HCT116 (cell line): Measurements from ENCODE around the gene ING3.

Experiments
- EGR1 ChIP-seq: IDR thresholded peaks from 2 replicates; pipeline ENCODE4 v1.6.1; 2012; ENCODE audit warnings: low read depth
- EZH2 ChIP-seq: fragments of 200-600 bp; sonication (generic); IDR thresholded peaks from 2 replicates; pipeline ENCODE4 v1.6.1; 2017; ENCODE audit warnings: antibody characterized with exemption, mixed run types
- EZH2phosphoT487 ChIP-seq: fragments of 200-600 bp; IDR thresholded peaks from 2 replicates; pipeline ENCODE4 v1.6.1; 2018; ENCODE audit warnings: antibody characterized with exemption, borderline replicate concordance
- JUND ChIP-seq: IDR thresholded peaks from 2 replicates; pipeline ENCODE4 v1.6.1; 2012
- POLR2A ChIP-seq: IDR thresholded peaks from 2 replicates; pipeline ENCODE4 v1.7.0; 2011; ENCODE audit warnings: borderline replicate concordance; ENCODE audit not compliant: insufficient read depth, insufficient read length; ENCODE audit errors: extremely low read depth
- POLR2AphosphoS5 ChIP-seq: IDR thresholded peaks from 2 replicates; pipeline ENCODE4 v1.6.1; 2011; ENCODE audit warnings: mild to moderate bottlenecking, low read depth, low read length, moderate library complexity
- RAD21 ChIP-seq: IDR thresholded peaks from 2 replicates; pipeline ENCODE4 v1.6.1; 2012; ENCODE audit warnings: low read depth, mild to moderate bottlenecking
- SIN3A ChIP-seq: IDR thresholded peaks from 2 replicates; pipeline ENCODE4 v1.6.1; 2012; ENCODE audit warnings: low read depth
- SP1 ChIP-seq: IDR thresholded peaks from 2 replicates; pipeline ENCODE4 v1.6.1; 2012; ENCODE audit warnings: low read depth
- TCF7L2 ChIP-seq: IDR thresholded peaks from 2 replicates; pipeline ENCODE4 v1.7.0; 2011; ENCODE audit warnings: borderline replicate concordance, inconsistent platforms; ENCODE audit not compliant: insufficient read depth, insufficient read length; ENCODE audit errors: extremely low read depth
- TF ChIP-seq, protein P1 (sequence below), 3 experiments: fragments of 200-600 bp in 1 of 3; sonication (generic) in 1 of 3; IDR thresholded peaks in 2 of 3; conservative IDR thresholded peaks in 1 of 3; 2 replicates each; pipeline ENCODE4 v1.5.1; 2012 to 2017; ENCODE audit warnings: low read depth in 2 of 3, low read length in 2 of 3, antibody characterized with exemption in 1 of 3, borderline replicate concordance in 1 of 3, control low read depth in 1 of 3, mild to moderate bottlenecking in 1 of 3, mixed read lengths in 1 of 3, mixed run types in 1 of 3, moderate library complexity in 1 of 3; ENCODE audit not compliant: insufficient read depth in 1 of 3
- TF ChIP-seq, protein P2 (sequence below): IDR thresholded peaks from 2 replicates; pipeline ENCODE4 v1.6.1; 2011; ENCODE audit warnings: mild to moderate bottlenecking, low read length, moderate library complexity; ENCODE audit not compliant: insufficient replicate concordance; ENCODE audit errors: extremely low read depth

DNA sequence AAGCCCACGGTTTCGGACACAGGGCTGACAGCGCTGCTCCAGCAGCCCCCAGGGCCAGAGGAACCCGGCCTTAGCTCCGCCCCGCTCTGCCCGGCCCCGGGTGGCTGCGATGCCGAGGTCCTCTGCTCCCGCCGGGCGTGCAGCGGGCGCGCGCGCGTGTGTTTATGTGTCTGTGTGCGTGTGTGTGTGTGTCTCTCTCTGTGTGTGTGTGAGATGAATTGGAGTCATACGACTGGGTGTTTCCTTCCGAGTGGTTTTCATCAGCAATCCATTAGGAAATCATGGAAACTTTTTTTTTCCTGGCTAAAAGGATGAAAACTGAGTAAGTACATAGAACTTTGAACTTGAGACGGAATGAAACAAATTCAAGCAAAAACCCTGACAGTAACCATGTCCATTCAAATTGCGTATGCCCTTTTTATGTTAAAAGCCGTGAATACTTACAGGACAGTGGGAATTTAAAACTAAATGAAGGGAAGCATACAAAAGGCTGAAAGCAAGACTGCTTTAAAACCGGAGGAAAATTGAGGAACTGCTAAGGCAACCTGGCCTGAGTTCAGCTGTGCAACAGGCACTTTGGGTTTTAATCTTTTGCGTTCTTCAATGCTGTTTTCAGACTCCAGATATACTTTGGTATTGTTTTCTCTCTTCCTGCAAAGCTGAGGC is 38.1 kb downstream of the ING3 start, which contains the start of gene CPED1:
- TF ChIP-seq, protein P1, sequence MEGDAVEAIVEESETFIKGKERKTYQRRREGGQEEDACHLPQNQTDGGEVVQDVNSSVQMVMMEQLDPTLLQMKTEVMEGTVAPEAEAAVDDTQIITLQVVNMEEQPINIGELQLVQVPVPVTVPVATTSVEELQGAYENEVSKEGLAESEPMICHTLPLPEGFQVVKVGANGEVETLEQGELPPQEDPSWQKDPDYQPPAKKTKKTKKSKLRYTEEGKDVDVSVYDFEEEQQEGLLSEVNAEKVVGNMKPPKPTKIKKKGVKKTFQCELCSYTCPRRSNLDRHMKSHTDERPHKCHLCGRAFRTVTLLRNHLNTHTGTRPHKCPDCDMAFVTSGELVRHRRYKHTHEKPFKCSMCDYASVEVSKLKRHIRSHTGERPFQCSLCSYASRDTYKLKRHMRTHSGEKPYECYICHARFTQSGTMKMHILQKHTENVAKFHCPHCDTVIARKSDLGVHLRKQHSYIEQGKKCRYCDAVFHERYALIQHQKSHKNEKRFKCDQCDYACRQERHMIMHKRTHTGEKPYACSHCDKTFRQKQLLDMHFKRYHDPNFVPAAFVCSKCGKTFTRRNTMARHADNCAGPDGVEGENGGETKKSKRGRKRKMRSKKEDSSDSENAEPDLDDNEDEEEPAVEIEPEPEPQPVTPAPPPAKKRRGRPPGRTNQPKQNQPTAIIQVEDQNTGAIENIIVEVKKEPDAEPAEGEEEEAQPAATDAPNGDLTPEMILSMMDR (IDR thresholded peaks at IDR 0.05 in 2 of 3, conservative IDR thresholded peaks at IDR 0.05 in 1 of 3; ENCODE audit: borderline replicate concordance in 1 of 3, insufficient read depth in 1 of 3, low read depth in 2 of 3, low read length in 2 of 3) = no peak
- no peak for TF ChIP-seq POLR2AphosphoS5
- no peak for TF ChIP-seq RAD21
- TF ChIP-seq, protein P2, sequence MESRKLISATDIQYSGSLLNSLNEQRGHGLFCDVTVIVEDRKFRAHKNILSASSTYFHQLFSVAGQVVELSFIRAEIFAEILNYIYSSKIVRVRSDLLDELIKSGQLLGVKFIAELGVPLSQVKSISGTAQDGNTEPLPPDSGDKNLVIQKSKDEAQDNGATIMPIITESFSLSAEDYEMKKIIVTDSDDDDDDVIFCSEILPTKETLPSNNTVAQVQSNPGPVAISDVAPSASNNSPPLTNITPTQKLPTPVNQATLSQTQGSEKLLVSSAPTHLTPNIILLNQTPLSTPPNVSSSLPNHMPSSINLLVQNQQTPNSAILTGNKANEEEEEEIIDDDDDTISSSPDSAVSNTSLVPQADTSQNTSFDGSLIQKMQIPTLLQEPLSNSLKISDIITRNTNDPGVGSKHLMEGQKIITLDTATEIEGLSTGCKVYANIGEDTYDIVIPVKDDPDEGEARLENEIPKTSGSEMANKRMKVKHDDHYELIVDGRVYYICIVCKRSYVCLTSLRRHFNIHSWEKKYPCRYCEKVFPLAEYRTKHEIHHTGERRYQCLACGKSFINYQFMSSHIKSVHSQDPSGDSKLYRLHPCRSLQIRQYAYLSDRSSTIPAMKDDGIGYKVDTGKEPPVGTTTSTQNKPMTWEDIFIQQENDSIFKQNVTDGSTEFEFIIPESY = no peak
- no peak for TF ChIP-seq EGR1
- no peak for TF ChIP-seq POLR2A
- TF ChIP-seq JUND = no peak
- TF ChIP-seq SP1 = no peak
- no peak for TF ChIP-seq EZH2
- TF ChIP-seq SIN3A = no peak
- no peak for TF ChIP-seq EZH2phosphoT487
- TF ChIP-seq TCF7L2 = no peak
